Bladder microvascular endothelial cell (primary cell): ENCODE measurements around the gene KRT25. TPM values are rescaled to one million over a fixed set of nuclear protein-coding genes. Genes with fewer than 3 reads are reported as not detected.

Source experiments
- total RNA-seq: library from RNA; depleted of rRNA; stranded (reverse); fragments of >200 nt; gene quantifications from 2 replicates; pipeline ENCODE4 v1.2.3, GENCODE V29; 2014

KRT25 gene, protein sequence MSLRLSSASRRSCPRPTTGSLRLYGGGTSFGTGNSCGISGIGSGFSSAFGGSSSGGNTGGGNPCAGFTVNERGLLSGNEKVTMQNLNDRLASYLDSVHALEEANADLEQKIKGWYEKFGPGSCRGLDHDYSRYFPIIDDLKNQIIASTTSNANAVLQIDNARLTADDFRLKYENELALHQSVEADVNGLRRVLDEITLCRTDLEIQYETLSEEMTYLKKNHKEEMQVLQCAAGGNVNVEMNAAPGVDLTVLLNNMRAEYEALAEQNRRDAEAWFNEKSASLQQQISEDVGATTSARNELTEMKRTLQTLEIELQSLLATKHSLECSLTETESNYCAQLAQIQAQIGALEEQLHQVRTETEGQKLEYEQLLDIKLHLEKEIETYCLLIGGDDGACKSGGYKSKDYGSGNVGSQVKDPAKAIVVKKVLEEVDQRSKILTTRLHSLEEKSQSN
- total RNA-seq, result not detected in 2 replicates

DNA sequence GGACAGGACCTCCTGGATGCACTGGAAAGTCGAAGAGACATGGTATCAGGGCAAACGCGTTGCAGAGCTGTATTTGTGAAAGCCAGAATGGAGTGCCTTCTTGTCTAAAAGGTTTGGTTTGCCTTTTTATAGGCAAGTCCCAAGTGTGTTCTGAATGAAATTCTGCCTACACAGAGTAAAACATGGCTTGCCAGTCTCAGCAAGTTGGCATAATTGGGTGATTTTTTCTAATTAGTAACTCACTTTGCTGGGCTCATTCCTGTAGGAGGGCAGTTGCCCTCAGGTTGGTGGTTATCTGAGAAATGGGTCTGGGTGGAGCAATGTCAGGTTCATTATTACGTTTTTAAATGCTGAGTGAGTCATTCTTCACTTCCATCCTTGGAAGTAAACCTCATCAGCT is at the start of gene KRT25:
KRT25 (minus strand) TSS at position 101 of the 400 bp plus-strand sequence; CDS start at position 41, 60 bp downstream.

DNA sequence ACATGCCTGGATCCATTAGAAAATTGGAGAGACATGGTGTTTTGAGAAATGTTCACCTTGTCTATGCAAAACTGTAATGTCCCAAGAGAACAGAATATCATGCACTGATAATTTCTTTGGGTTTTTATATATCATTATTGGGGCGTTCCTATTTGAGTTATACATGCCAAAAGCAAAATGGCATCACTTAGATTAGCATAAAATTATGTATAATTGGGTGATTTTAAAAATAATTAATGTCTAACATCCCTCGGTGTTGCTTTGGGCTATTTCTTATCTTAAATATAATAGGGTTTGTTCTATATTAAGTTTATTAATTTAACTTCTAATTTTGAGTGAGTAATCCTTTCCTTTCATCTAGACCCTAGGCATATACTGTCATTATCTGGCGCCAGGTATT is 44.7 kb upstream of the KRT25 start, which contains the start of gene KRT28:
KRT28 (minus strand) TSS at position 101 of the 400 bp plus-strand sequence; CDS start at position 35, 66 bp downstream.

DNA sequence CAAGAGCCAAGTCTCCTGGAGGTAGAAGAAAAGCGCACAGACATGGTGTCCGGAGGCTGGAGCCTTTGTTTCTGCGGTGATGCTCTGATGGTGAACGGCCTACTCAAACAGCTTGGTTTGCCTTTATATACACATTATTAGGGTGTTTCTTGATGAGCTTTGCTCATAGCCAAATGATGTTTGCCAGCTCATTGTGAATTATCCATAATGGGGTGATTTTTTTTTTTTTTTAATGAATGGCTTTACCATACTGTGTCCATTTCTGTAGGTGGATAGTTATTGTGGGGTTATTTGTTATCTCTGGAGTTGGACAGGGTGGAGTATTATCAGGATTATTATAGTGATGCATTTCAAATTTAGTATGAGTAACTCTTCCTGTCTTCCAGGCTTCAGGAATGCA is 27.3 kb upstream of the KRT25 start, which contains the start of gene KRT27:
KRT27 (minus strand) TSS at position 101 of the 400 bp plus-strand sequence; CDS start at position 44, 57 bp downstream.

DNA sequence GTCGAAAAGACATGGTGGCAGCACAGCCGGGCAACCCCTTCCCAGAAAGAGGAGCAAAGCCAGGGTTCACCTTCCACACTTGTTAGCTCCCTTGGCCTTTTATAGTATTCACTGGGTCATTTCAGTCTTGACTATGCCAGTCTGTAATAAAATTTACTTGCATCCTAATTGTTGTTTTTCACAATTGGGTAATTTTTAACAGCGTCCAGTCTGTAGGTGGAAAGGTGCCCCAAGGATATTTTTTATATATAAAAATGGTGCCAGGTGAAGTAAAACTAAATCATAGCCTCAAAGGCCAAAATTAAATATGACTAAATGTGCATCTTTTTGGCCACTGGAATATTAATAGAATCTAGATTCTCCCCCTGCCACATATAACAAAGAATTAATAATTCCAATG is 17.0 kb upstream of the KRT25 start, which contains the start of gene KRT26:
KRT26 (minus strand) TSS at position 101 of the 400 bp plus-strand sequence; CDS start at position 13, 88 bp downstream.

DNA sequence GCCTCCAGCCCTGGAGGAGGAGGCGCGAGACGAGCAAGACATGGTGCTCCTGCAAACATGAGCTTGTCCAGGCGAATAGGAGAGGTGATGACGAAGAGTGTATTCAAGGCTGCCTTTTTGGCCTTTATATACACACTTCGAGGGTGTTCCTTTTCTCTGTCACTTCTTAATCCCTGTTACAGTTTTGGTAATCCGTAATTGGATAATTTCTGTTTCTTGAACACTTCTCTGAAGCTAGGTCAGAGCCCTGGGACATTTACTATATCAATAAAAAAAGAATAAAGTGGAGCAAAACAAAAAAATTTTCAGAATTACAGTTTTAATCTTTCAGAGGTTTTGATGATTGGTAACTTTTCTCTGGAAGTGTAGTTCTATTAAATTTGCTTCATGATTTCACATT is 51.5 kb downstream of the KRT25 start, which contains the start of gene KRT24:
KRT24 (minus strand) TSS at position 101 of the 400 bp plus-strand sequence; CDS start at position 42, 59 bp downstream.

Other genes with a start within 250 kb of the KRT25 start
- 0.06 and 0.16 TPM in 2 replicates for gene CCR7, start 189.9 kb downstream of the KRT25 start, total RNA-seq
- gene SMARCE1, start 107.5 kb downstream of the KRT25 start, total RNA-seq, result 53.4 and 85.9 TPM in 2 replicates
- under 0.01 and 0.06 TPM in 2 replicates for gene KRT222, start 90.2 kb downstream of the KRT25 start, total RNA-seq
- gene KRT24, start 51.6 kb downstream of the KRT25 start, total RNA-seq, result not detected in 2 replicates
- gene KRT26, start 16.9 kb upstream of the KRT25 start, total RNA-seq, result not detected in 2 replicates
- gene KRT27, start 27.2 kb upstream of the KRT25 start, total RNA-seq, result not detected in 2 replicates
- gene KRT28, start 44.6 kb upstream of the KRT25 start, total RNA-seq, result not detected in 2 replicates
- 3.0 and 4.9 TPM in 2 replicates for gene KRT10, start 67.3 kb upstream of the KRT25 start, total RNA-seq
- not detected in 2 replicates for gene KRT12, start 111.9 kb upstream of the KRT25 start, total RNA-seq
- not detected in 2 replicates for gene KRT20, start 129.9 kb upstream of the KRT25 start, total RNA-seq
- 1.1 TPM in 1 of 2 replicates, not detected in the other for gene KRT23, start 182.3 kb upstream of the KRT25 start, total RNA-seq
- gene KRT39, start 211.6 kb upstream of the KRT25 start, total RNA-seq, result not detected in 2 replicates
- not detected in 2 replicates for gene KRT40, start 229.0 kb upstream of the KRT25 start, total RNA-seq
- gene KRTAP3-3, start 238.8 kb upstream of the KRT25 start, total RNA-seq, result not detected in 2 replicates
- gene KRTAP3-2, start 244.6 kb upstream of the KRT25 start, total RNA-seq, result 0.16 TPM in 1 of 2 replicates, not detected in the other